T-helper 22 cell (primary cell): ENCODE results near the gene TMEM35A.
"Not testable (repeated sequence)": the region's sequence is repeated elsewhere in the genome, so short reads cannot be mapped to it uniquely, and the experiment has no call there.

Experiments
- DNase-seq: peaks from one replicate; pipeline ENCODE4 v3.0.0-alpha.2; 2020; ENCODE audit warnings: low read depth

TMEM35A gene, protein sequence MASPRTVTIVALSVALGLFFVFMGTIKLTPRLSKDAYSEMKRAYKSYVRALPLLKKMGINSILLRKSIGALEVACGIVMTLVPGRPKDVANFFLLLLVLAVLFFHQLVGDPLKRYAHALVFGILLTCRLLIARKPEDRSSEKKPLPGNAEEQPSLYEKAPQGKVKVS

GRCh38 chrX:101078716-101079598 lies at the start of gene TMEM35A:
Gene TMEM35A, plus strand, starts transcription at chrX:101078879. Its CDS starts 124 bp downstream, at chrX:101079003.
- no peak for DNase-seq

DNA sequence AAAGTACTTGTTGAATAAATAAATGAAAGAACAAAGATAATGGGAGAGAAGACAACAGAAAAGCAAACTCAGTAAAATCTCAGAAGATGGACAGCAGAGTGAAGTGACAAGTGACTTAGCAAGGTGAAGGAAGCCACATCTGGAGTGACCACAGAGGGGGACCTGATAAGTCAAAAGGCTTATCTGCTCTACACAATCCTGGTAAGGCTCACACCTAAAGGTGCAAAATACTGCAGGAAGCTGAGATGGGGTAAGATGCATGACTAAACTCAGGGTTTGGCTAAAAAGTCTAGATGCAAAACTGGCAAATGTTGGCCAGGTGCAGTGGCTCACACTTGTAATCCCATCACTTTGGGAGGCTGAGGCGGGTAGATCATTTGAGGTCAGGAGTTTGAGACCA lies 49.0 kb upstream of the TMEM35A start:
- DNase-seq: no peak

DNA sequence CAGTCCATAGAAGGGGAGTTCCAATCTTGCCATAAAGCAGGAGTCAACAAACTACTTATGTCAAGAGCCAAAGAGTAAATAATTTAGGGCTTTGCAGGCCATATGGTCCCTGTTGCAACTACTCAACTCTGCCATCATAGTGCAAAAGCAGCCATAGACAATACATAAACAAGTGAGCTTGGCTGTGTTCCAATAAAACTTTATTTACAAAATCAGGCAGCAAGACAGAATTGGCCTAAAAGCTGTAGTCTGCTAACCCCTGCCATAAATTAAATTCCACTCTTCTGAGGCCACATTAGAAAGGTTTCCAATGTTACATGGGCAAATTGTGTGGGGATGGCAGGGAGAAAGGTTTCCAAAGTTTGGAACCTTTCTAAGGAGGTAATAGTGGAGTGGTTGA lies 41.4 kb upstream of the TMEM35A start:
- no peak for DNase-seq

- DNase-seq: no peak
These were observed 38.5 kb upstream of the TMEM35A start for GRCh38 chrX:101040197-101040596.

GRCh38 chrX:101051153-101051548 lies 27.5 kb upstream of the TMEM35A start:
- DNase-seq: no peak

DNA sequence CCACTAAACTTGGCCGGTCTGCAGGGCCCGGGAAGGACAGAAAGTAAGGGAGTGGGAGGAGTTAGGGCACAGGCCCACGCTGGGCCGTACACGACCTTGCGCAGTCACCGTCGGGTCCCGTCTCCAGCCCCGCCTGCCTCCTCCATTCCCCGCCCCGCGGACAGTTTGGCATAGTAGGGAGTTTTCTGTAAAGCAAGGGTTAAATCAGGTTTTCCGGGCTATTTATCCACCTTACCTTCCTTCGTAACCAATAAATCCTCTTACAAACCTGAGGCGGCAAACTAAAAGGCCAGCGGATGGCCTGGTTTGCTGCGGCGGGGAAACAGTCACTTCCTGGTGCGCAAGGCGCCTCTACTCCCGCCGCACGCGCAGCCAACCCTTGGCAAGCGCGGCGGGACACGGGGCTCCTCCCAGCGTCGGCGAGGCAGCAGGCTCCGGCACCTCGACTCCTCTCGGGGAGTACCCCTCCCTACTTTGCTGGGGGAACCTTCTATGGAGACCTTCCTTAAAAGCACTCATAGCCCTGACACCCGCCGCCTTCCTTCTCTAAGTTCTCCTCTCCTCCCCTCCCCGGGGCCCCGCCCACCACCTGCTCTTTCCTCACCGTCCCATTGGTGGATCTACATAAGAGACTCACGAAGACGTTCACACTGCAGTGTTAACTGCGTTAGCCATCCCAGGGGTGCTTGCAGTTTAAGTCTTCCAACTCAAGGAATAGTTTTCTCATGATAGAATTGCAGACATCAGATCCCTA lies 27.0 kb upstream of the TMEM35A start, which contains the start of gene TRMT2B:
TRMT2B (minus strand) TSS at position 563 of the 754 bp plus-strand sequence. CDS start 9,822 bp downstream, outside the sequence.
- peak; percentile 65 for DNase-seq

DNA sequence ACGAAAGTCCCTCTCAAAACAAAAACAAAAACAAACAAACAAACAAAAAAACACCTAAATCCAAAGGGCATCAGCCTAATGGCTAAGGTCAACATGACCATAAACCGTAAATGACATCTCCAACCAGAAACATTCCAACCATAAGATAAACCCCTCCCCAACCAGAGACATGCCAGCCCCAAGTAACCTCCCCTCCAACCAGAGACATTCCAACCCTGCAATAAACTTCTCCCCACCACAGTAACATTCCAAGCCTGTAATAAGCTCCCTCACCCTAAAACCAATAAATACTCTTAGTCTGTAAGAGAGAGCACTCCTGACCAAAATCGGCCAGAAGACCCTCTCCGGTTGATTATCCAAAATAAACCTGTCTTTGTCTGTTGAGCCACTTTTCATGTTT lies 22.1 kb upstream of the TMEM35A start:
- DNase-seq: not testable (repeated sequence)

DNA sequence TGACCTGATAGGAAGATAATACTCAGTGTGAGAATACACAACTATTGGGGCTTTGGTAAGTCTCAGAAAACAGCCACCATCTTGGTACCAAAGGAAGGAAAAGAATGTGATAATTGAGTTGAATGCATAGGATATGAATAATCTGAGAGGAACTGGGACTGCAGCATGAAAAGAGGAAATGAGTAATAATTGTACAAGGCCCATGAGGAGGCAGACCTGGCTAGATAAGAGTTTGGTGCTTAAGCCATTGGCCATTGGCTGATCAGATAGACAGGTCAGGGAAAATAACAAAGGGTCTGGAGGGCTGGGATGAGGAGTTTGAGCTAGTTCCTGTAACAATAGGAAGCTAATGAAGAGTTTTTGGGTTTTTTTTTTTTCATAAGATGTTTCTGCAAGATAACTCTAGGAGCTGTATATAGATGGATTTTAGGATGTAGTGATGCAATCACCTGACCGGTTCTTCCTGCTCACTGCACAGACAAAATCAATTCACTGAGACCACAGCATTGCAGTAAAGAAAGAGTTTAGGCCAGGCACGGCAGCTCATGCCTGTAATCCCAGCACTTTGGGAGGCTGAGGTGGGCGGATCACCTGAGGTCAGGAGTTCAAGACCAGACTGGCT lies 21.5 kb upstream of the TMEM35A start:
- no peak for DNase-seq

- DNase-seq: no peak
These were observed 16.5 kb upstream of the TMEM35A start for GRCh38 chrX:101062176-101062575.

- DNase-seq: no peak
These were observed 7.1 kb upstream of the TMEM35A start for GRCh38 chrX:101071582-101071981.

DNA sequence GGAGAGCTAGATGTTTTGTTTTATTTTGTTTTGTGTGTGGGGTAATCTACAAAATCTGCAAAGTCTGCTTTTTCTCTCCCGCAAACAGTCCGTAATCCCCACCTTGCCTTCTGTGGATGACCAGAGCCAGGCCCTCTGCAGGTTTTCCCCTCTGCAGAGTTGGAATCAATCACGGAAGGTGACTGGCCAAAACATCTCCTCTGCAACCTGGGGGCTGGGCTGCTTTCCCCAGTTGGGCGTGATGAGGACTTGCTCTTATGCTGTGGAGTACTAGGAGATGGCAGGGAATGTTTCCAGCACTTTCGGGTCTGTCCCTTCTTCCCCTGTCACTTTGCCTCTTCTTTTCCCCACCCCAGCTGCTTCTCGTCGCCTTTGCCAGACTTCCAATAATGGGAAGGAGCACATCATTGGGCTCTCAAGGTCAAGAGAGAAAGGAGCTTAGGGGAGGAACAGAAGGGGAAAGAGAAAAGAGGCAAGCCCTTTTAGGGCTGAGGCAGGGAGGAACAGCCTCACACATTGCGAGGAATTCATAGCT lies 1.1 kb downstream of the TMEM35A start:
- no peak for DNase-seq

GRCh38 chrX:101080326-101081124 lies 1.8 kb downstream of the TMEM35A start:
- DNase-seq: no peak

GRCh38 chrX:101081231-101081630 lies 2.6 kb downstream of the TMEM35A start:
- no peak for DNase-seq

- DNase-seq: no peak
These were observed 13.1 kb downstream of the TMEM35A start for GRCh38 chrX:101091817-101092216.

- DNase-seq: peak; percentile 85
These were observed 19.1 kb downstream of the TMEM35A start, which contains the start of gene CENPI for GRCh38 chrX:101097546-101098453. Gene CENPI, plus strand, starts transcription at chrX:101098204. Its CDS starts 2,867 bp downstream, at chrX:101101071.

GRCh38 chrX:101108284-101108683 lies 29.6 kb downstream of the TMEM35A start:
- no peak for DNase-seq

- DNase-seq: no peak
These were observed 39.0 kb downstream of the TMEM35A start for GRCh38 chrX:101117701-101118100.

DNA sequence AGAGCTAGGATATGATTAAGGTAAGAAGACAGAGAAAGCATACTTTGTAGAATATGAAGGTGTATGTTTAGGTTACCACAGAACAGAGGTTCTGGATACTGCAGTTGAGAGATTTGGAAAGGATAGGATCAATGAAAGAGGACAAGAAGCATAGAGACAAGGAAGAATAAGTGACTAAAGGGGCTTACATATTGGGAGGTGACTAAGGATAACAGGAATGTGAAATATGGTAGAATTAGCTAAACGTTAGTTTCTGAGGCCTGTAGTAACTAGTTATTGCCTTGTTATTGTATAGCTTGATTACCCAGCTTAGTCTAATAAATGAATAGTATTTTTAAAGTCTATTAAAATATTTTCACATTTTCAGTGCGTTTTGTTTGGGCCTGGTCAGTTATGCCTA lies 57.6 kb downstream of the TMEM35A start:
- no peak for DNase-seq
